ENCODE data around the gene NAXD. TPM values are rescaled to one million over a fixed set of nuclear protein-coding genes. Genes with fewer than 3 reads are reported as not detected.
"Not testable (repeated sequence)": the region's sequence is repeated elsewhere in the genome, so short reads cannot be mapped to it uniquely, and the experiment has no call there.

Gene NAXD
- polyA plus RNA-seq, 1 donor from 2014 or later: 58.1 TPM

- Histone ChIP-seq H3K9ac (ENCODE audit: low read length) (no peak overlapping the region), H3K4me3 (ENCODE audit: low read length) (no peak overlapping the region), H3K36me3 (ENCODE audit: insufficient read depth, low read length) (peaks cover 9% of the 10 kb centered on the region), H3K9me3 (ENCODE audit: low read length) (peaks cover under 1% of the 10 kb centered on the region), H3F3A (ENCODE audit: insufficient read depth, low read length, poor library complexity, severe bottlenecking) (no peaks in the 10 kb centered on the region), H3K27me3 (ENCODE audit: insufficient read depth, low read depth, low read length) (no peaks in the 10 kb centered on the region), H3K9me2 (ENCODE audit: insufficient read depth, low read length) (no peaks in the 10 kb centered on the region), H3K27ac (ENCODE audit: low read length) (no peak overlapping the region), H4K20me1 (ENCODE audit: insufficient read depth) (no peaks in the 10 kb centered on the region), H2AFZ (ENCODE audit: low read depth, low read length) (no peak overlapping the region), H3K79me2 (replicated peaks; ENCODE audit: insufficient read depth, low read length) (no peaks in the 10 kb centered on the region), H3K4me2 (ENCODE audit: low read length) (no peak overlapping the region)
- no peak for TF ChIP-seq EZH2 (IDR thresholded peaks at IDR 0.05; ENCODE audit: borderline replicate concordance, insufficient read depth, low read length, poor library complexity, severe bottlenecking)
- TF ChIP-seq EP300 (conservative IDR thresholded peaks at IDR 0.05; ENCODE audit: poor library complexity, severe bottlenecking): no peak
- TF ChIP-seq POLR2AphosphoS5 (IDR thresholded peaks at IDR 0.05): no peak
- no peak for TF ChIP-seq CTCF (IDR thresholded peaks at IDR 0.05; ENCODE audit: poor library complexity, severe bottlenecking)
- no peak for TF ChIP-seq MXI1 (conservative IDR thresholded peaks at IDR 0.05; ENCODE audit: poor library complexity, severe bottlenecking)
- no peak for TF ChIP-seq RAD21 (conservative IDR thresholded peaks at IDR 0.05)
- no peak for TF ChIP-seq TAF1 (IDR thresholded peaks at IDR 0.05; ENCODE audit: low read depth)
- TF ChIP-seq SMC3 (conservative IDR thresholded peaks at IDR 0.05; ENCODE audit: poor library complexity): no peak
- TF ChIP-seq, protein P1, sequence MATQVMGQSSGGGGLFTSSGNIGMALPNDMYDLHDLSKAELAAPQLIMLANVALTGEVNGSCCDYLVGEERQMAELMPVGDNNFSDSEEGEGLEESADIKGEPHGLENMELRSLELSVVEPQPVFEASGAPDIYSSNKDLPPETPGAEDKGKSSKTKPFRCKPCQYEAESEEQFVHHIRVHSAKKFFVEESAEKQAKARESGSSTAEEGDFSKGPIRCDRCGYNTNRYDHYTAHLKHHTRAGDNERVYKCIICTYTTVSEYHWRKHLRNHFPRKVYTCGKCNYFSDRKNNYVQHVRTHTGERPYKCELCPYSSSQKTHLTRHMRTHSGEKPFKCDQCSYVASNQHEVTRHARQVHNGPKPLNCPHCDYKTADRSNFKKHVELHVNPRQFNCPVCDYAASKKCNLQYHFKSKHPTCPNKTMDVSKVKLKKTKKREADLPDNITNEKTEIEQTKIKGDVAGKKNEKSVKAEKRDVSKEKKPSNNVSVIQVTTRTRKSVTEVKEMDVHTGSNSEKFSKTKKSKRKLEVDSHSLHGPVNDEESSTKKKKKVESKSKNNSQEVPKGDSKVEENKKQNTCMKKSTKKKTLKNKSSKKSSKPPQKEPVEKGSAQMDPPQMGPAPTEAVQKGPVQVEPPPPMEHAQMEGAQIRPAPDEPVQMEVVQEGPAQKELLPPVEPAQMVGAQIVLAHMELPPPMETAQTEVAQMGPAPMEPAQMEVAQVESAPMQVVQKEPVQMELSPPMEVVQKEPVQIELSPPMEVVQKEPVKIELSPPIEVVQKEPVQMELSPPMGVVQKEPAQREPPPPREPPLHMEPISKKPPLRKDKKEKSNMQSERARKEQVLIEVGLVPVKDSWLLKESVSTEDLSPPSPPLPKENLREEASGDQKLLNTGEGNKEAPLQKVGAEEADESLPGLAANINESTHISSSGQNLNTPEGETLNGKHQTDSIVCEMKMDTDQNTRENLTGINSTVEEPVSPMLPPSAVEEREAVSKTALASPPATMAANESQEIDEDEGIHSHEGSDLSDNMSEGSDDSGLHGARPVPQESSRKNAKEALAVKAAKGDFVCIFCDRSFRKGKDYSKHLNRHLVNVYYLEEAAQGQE (IDR thresholded peaks at IDR 0.05; ENCODE audit: borderline replicate concordance): no peak
Observed at GRCh38 chr13:110653851-110654250, 38.5 kb downstream of the NAXD start.

GRCh38 chr13:110657196-110657595 is 41.9 kb downstream of the NAXD start:
- Histone ChIP-seq H3K4me3 (ENCODE audit: low read length) (no peak overlapping the region), H3K4me2 (ENCODE audit: low read length) (no peak overlapping the region), H2AFZ (ENCODE audit: low read depth, low read length) (no peak overlapping the region), H3K27ac (ENCODE audit: low read length) (no peak overlapping the region), H4K20me1 (ENCODE audit: insufficient read depth) (no peaks in the 10 kb centered on the region), H3F3A (ENCODE audit: insufficient read depth, low read length, poor library complexity, severe bottlenecking) (no peaks in the 10 kb centered on the region), H3K36me3 (ENCODE audit: insufficient read depth, low read length) (peaks cover 24% of the 10 kb centered on the region), H3K27me3 (ENCODE audit: insufficient read depth, low read depth, low read length) (no peaks in the 10 kb centered on the region), H3K9me2 (ENCODE audit: insufficient read depth, low read length) (no peaks in the 10 kb centered on the region), H3K79me2 (replicated peaks; ENCODE audit: insufficient read depth, low read length) (no peaks in the 10 kb centered on the region), H3K9me3 (ENCODE audit: low read length) (peaks cover 6% of the 10 kb centered on the region), H3K9ac (ENCODE audit: low read length) (no peak overlapping the region)
- TF ChIP-seq POLR2AphosphoS5 (IDR thresholded peaks at IDR 0.05): no peak
- no peak for TF ChIP-seq RAD21 (conservative IDR thresholded peaks at IDR 0.05)
- no peak for TF ChIP-seq MXI1 (conservative IDR thresholded peaks at IDR 0.05; ENCODE audit: poor library complexity, severe bottlenecking)
- no peak for TF ChIP-seq TAF1 (IDR thresholded peaks at IDR 0.05; ENCODE audit: low read depth)

DNA sequence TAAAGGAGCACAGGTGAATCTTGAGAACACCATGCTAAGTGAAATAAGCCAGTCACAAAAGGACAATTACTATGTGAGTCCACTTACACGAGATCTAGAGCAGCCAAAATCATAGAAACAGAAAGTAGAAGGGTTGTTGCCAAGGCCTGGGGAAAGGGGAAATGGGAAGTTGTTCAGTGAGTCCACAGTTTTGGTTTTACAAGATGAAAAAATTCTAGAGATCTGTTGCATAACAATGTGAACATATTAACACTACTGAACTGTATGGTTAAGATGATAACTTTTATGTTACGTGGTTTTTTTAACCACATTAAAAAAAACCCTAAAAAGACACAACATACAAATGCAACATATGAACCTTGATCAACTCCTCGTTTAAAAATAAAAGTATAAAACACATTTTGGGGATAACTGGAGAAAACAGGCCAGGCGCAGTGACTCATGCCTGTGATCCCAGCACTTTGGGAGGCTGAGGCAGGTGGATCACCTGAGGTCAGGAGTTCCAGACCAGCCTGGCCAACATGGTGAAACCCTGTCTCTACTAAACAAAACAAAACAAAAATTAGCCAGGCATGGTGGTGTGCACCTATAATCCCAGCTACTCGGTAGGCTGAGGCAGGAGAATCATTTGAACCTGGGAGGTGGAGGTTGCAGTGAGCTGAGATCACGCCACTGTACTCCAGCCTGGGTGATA is 43.0 kb downstream of the NAXD start:
- not testable (repeated sequence) for H3K27me3 ChIP-seq (ENCODE audit: insufficient read depth, low read depth, low read length); H4K20me1 ChIP-seq (ENCODE audit: insufficient read depth); H3K79me2 ChIP-seq (replicated peaks; ENCODE audit: insufficient read depth, low read length); H3K4me3 ChIP-seq (ENCODE audit: low read length); H3K27ac ChIP-seq (ENCODE audit: low read length); H3K9ac ChIP-seq (ENCODE audit: low read length); H3F3A ChIP-seq (ENCODE audit: insufficient read depth, low read length, poor library complexity, severe bottlenecking); H3K9me3 ChIP-seq (ENCODE audit: low read length); H2AFZ ChIP-seq (ENCODE audit: low read depth, low read length); H3K9me2 ChIP-seq (ENCODE audit: insufficient read depth, low read length); H3K4me2 ChIP-seq (ENCODE audit: low read length)
- peaks cover 33% of the 10 kb centered on the region for H3K36me3 ChIP-seq (ENCODE audit: insufficient read depth, low read length)

Data from neural cell (in vitro differentiated cells).